Caki2 (cell line): Measurements from ENCODE around the gene SETD7. TPM values are rescaled to one million over a fixed set of nuclear protein-coding genes. Genes with fewer than 3 reads are reported as not detected.
"Not testable (repeated sequence)": the region's sequence is repeated elsewhere in the genome, so short reads cannot be mapped to it uniquely, and the experiment has no call there.

ENCODE experiments used
- DNase-seq: peaks from one replicate; pipeline ENCODE4 v3.0.0-alpha.2; 2015; ENCODE audit warnings: low read depth
- in situ Hi-C: cut with HindIII; loops from 2 replicates; pipeline ENCODE4 v1.10.0; 2016; ENCODE audit warnings: low sequenced_read_pairs, low pct_unique_long_range_greater_than_20kb, mixed read lengths
- total RNA-seq: library from RNA; depleted of rRNA; stranded (reverse); fragments of >200 nt; shearing (Covaris generic); gene quantifications from 2 replicates; pipeline ENCODE4 v1.2.3, GENCODE V29; 2014; ENCODE audit warnings: low replicate concordance

The SETD7 gene
- total RNA-seq, 1 experiment from 2014 or later = 28.7 TPM

GRCh38 chr4:139492429-139492828 lies 63.6 kb downstream of the SETD7 start:
- in situ Hi-C loops = no loop called here
- no peak for DNase-seq

GRCh38 chr4:139489638-139490037 lies 66.4 kb downstream of the SETD7 start:
- no peak for DNase-seq
- in situ Hi-C loops = no loop called here

- DNase-seq = no peak
- in situ Hi-C loops = no loop called here
These were observed 67.6 kb downstream of the SETD7 start for GRCh38 chr4:139488442-139488841.

- in situ Hi-C loops = no loop called here
- no peak for DNase-seq
These were observed 71.2 kb downstream of the SETD7 start for GRCh38 chr4:139484783-139485311.

- no peak for DNase-seq
- in situ Hi-C loops = no loop called here
These were observed 73.0 kb downstream of the SETD7 start for GRCh38 chr4:139483000-139483399.

GRCh38 chr4:139481465-139481864 lies 74.6 kb downstream of the SETD7 start:
- no peak for DNase-seq
- in situ Hi-C loops = no loop called here

GRCh38 chr4:139476363-139476762 lies 79.7 kb downstream of the SETD7 start:
- DNase-seq = no peak
- in situ Hi-C loops = no loop called here

- in situ Hi-C loops = no loop called here
- DNase-seq = no peak
These were observed 83.2 kb downstream of the SETD7 start for GRCh38 chr4:139472852-139473251.

- no peak for DNase-seq
These were observed 84.9 kb downstream of the SETD7 start for GRCh38 chr4:139470997-139471665.

GRCh38 chr4:139470295-139470694 lies 85.7 kb downstream of the SETD7 start:
- in situ Hi-C loops = no loop called here
- no peak for DNase-seq

More at GRCh38 chr4:139470997-139471665, 84.9 kb downstream of the SETD7 start:
- in situ Hi-C loops = no loop called here

GRCh38 chr4:139469869-139470268 lies 86.2 kb downstream of the SETD7 start:
- in situ Hi-C loops = no loop called here
- no peak for DNase-seq

GRCh38 chr4:139469216-139469615 lies 86.8 kb downstream of the SETD7 start:
- DNase-seq = no peak
- in situ Hi-C loops = no loop called here

- DNase-seq, in situ Hi-C loops: not testable (repeated sequence)
These were observed 87.3 kb downstream of the SETD7 start for GRCh38 chr4:139468756-139469155.

GRCh38 chr4:139465922-139466321 lies 90.1 kb downstream of the SETD7 start:
- in situ Hi-C loops = no loop called here
- no peak for DNase-seq

GRCh38 chr4:139464512-139464911 lies 91.5 kb downstream of the SETD7 start:
- in situ Hi-C loops, DNase-seq: not testable (repeated sequence)

- DNase-seq = no peak
- in situ Hi-C loops = no loop called here
These were observed 94.9 kb downstream of the SETD7 start for GRCh38 chr4:139461022-139461628.

- DNase-seq = no peak
- in situ Hi-C loops = no loop called here
These were observed 95.5 kb downstream of the SETD7 start for GRCh38 chr4:139460565-139460964.

- in situ Hi-C loops = no loop called here
- DNase-seq = peak; percentile 55
These were observed 97.0 kb downstream of the SETD7 start for GRCh38 chr4:139458999-139459398.

GRCh38 chr4:139458543-139458942 lies 97.5 kb downstream of the SETD7 start:
- in situ Hi-C loops = no loop called here
- no peak for DNase-seq

- in situ Hi-C loops = no loop called here
- DNase-seq = peak; percentile 53
These were observed 98.7 kb downstream of the SETD7 start for GRCh38 chr4:139457318-139457717.
